Hypothalamus (tissue), 51 donors: ENCODE results near the gene DEPDC7.
"Not testable (repeated sequence)": the region's sequence is repeated elsewhere in the genome, so short reads cannot be mapped to it uniquely, and the experiment has no call there.

ENCODE experiments used
- DNase-seq, 51 donors: peaks; one replicate each; lab custom pipeline; 2025; lab: John Stamatoyannopoulos, UW

The DEPDC7 gene

DNA sequence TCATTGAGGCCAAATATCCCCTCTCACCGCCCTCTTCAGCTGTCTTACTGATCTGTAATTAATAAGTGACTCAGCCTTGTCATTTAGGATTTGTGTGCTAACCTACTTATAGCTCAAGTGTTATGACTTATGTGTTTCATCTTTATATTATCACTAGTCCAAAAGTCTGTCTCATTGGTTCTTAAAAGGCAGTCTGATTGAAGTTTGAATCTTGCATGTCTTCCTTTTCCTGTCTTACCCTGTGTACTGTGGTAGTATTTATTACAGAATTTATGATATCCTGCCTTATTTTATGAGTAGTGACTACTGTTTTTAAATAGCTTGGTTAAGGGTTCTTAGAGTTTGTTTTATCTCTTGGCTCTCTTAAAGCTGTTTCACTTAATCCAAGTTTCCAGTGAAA is 6.3 kb downstream of the DEPDC7 start:
- no peak for DNase-seq

DNA sequence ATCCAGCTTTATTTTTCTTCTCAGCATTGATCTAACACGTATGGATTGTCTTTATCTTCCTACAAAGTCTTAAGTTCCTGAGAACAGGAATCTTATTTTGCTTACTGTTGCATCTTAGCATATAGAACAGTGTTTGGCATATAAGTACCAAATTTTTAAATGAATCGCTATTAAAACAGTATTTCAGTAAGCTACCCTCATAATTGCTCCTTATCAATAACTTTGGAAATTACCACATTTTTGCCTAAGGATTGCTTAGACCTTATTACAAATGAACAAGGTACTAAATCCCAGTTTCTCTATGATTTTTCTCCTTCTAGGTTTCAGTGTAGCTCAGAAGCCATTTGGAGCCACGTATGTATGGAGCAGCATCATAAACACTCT is 9.7 kb downstream of the DEPDC7 start:
- DNase-seq = no peak

GRCh38 chr11:33027233-33027632 is 11.6 kb downstream of the DEPDC7 start:
- no peak for DNase-seq

DNA sequence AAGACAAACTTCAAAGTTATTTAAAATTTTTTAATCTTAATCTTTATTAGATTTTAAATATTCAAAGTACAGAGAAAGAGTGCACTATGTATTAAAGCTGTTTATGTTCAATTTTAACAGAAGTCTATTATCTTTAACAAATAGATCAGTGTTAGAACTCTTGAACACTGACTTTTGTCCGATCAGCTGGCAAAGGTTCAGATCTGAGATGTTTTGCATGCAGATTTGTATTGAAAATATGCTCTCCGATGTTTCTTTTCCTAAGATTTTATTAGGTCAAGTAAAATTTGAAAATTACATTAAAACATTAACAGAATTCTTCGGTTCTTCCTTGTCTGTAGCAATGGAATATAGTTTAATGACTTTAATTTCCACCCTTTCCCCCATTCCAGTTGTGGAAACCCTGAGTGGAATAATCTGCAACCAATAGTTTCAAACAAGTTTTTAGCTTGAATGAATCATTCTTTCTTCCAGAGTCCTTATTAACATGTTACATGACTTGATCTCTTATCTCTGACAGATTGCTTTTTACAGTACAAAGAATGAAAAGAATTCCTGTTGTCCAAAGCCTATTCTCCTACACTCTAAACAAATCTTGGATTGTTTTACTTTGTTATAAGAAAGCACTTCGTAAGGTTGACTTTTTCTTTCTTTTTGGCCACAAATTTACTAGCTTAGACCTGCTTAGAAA is 12.3 kb downstream of the DEPDC7 start:
- peak in 2 of 51 donors; percentile 32 to 49 for DNase-seq

- no peak for DNase-seq
Measured at GRCh38 chr11:33028537-33028914, 12.8 kb downstream of the DEPDC7 start.

GRCh38 chr11:33029218-33029617 is 13.5 kb downstream of the DEPDC7 start:
- not testable (repeated sequence) for DNase-seq

DNA sequence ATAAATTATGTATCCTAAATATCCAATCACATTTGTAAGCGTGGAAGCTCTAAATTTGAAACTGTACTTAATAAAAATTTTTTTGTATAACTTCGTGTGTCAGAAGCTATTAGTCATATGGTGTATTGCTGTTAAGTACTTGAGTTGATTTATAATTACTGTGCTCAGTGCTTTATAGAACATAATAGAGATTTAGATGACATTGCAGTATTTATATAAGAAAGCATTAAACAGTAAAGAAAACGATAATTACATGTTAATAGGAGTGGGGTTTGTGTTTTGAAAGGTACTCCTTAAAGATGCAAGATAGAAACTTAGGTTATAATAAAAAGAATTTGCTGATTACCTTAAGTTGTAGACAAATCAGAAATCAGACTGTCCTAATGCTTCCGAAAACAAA is 17.8 kb downstream of the DEPDC7 start:
- no peak for DNase-seq

GRCh38 chr11:33035011-33035410 is 19.3 kb downstream of the DEPDC7 start:
- no peak for DNase-seq

- DNase-seq = peak; percentile 69 to 98 (median 89)
Measured at GRCh38 chr11:33039274-33040032, 23.8 kb downstream of the DEPDC7 start, which contains the start of gene TCP11L1. Gene TCP11L1 (plus strand): TSS chr11:33039572. CDS start chr11:33043774, 4,202 bp downstream.

- DNase-seq = peak in 6 of 51 donors; percentile 14 to 65 (median 36)
Measured at GRCh38 chr11:33040033-33040861, 24.6 kb downstream of the DEPDC7 start.

DNA sequence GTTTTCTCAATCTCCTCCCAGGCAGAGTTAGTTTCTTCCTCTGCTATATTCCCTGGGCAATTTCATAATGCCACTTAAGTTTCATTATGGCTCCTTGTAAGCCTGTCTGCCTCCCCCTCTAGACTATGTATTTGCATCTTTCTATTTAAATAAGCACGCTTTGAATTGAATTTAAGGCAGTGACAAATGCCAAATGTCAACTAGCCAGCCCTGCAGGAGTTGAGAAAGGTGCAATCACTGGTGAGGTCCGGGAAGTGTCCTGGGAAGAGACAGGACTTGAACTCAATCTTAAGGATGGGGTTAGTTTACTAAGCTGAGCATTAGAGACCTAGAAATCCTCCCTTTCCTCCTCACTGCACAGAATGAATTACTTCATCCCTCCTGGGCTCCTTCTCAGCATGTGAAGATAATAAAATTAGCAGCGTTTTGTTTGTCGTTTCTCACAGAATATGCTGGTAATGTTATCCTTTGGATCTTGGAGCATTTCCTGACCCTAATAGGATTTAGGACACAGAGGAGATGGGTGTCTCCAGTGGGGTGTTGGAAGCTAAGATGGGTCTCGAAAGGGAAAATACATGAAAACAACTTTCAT is 25.3 kb downstream of the DEPDC7 start:
- DNase-seq = no peak

DNA sequence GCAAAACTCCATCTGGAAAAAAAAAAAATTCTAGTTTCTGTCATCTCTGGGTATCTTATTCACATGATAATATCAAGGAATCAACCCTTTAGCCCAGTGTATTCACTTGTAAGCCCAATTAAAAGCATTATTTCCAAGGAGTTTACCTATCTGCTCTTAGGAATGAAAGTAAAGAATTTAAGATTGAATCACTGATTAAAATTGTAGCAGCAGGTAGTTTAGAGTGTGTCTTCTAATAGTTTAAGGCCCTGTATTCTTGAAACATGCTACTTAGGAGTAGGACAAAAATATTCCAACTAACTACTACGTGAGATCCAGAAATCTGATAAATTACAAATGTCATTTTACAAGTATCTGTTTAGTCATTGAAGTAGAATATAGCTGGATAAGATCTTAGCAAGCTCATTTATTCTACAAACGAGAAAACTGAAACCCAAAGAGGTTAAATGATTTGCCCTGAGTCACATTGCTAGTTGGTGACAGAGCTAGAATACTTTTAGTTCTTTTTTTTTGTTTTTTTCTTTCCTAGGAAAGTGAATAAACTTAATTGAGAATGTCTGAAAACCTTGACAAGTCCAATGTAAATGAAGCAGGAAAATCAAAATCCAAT is 27.6 kb downstream of the DEPDC7 start:
- no peak for DNase-seq

- DNase-seq = no peak
Measured at GRCh38 chr11:33044285-33044756, 28.6 kb downstream of the DEPDC7 start.

DNA sequence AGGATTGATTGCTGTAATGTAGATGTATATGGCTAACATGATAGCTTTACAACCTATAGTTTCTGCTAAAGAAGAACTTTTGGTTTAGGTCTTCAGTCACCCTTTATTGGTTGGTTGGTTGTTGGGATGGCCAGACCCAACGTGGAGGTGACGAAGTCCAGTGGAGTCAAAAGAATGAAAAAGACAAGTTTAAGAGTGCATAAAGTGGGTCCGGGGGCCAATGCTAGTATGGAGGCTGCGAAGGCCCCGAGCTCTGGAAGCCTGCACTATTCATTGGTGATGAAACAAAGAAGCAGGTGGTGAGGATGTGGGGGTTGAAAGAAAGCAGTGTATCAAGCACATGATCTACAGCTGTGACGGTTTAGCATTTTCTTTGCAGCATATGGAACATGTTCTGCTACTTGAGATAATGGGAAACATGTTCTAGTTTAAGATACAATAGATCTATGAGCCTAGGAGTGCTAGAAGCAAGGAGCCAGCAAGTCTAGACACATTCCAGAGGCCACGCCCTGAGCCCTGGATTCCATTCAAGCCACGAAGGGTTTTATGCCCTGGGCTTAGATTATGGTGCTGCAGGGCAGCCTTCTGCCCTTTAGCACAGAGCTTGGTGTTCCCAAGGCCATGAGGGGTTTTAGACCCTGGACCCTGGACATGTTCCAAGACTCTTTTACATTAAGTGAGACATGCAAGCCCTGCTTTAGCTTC is 30.0 kb downstream of the DEPDC7 start:
- no peak for DNase-seq

GRCh38 chr11:33048701-33049100 is 33.0 kb downstream of the DEPDC7 start:
- DNase-seq = not testable (repeated sequence)

DNA sequence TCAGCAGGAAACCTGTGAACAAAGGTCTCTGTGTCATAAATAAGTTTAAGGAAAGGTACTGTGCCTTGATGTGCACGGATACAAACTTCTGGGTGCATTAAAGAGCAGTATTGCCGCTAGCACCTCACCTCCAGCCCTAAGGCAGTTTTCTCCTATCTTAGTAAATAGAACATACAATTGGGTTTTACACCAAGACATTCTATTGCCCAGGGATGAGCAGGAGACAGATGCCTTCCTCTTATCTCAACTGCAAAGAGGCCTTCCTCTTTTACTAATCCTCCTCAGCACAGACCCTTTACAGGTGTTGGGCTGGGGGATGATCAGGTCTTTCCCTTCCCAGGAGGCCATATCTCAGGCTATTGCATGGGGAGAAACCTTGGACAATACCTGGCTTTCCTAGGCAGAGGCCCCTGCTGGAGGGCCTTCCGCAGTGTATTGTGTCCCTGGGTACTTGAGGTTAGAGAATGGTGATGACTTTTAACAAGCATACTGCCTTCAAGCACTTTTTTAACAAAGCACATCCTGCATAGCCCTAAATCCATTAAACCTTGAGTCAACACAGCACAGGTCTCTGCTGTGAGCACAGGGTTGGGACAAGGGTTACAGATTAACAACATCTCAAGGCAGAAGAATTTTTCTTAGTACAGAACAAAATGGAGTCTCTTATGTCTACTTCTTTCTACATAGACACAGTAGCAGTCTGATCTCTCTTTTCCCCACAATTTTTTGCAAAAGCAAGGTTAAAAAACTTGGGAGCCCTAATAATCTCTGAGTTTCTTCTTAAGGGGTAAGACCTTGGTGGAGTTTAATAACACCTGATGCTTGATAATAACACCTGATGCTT is 34.1 kb downstream of the DEPDC7 start:
- DNase-seq = not testable (repeated sequence)

GRCh38 chr11:33052231-33052630 is 36.6 kb downstream of the DEPDC7 start:
- no peak for DNase-seq

- DNase-seq = no peak
Measured at GRCh38 chr11:33055375-33055774, 39.7 kb downstream of the DEPDC7 start.

DNA sequence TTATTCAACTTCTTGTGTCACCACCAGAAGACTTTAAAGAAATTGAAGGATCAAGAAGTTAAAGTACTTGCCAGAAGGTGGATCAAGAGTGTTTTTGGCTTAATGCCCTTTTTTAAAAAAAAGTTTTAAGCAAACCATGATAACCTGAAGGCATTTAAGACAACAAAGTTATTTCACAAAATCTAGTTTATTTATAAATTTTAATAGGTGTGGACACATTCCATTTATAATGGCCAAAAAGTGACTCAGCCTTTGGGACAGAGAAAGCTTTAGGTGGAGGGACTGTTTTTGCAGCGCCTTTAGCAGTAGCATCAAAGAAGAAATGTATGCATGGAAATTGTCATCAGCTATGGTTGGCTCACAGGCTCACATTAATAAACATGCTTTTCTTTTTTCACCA is 41.6 kb downstream of the DEPDC7 start:
- DNase-seq = no peak
